Measurements from ENCODE around the gene INPP4A. TPM values are rescaled to one million over a fixed set of nuclear protein-coding genes. Genes with fewer than 3 reads are reported as not detected.

Gene INPP4A
- total and polyA plus RNA-seq, 9 of the 15 experiments (the other 6 are each of a cell fraction or from before 2014, with no cell fraction given), result 1.8 to 15.7 (median 8.3) TPM

DNA sequence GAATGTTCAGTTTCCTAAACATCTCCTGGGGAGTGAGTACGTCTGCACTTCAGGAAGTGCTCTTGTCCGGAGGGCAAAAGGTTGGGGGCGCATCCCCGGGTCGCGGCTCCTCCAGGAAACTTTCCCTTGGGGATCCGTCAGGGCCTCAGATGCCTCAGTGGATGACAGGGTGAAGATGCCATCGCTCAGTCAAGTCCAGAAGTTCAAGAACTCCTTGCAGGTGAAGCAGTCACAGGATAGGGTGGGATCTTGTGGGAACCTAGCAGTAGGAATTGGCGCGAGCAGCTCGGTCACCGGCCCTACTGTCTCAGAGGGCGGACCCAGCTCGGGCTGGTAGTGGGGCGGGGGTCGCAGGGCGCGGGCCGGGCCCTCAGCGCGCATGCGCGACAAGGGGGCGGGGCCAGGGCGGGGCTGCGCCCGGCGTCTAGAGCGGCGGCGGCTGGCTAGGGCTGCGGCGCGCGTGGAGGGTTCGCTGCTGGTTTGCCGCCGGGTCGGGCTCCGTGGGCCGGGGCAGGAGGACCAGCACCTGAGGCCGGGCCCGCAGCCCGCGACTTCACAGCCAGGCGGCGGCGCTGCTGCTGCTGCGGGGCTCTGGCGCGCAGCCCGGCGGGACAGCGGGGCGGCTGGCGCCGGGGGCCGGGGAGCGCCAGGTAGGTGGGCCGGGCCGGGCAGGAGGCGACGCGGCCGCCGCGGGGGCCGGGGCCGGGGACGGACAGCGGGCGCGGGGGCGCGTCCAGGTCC is at the start of gene INPP4A (continued):
- TF ChIP-seq, protein P1, sequence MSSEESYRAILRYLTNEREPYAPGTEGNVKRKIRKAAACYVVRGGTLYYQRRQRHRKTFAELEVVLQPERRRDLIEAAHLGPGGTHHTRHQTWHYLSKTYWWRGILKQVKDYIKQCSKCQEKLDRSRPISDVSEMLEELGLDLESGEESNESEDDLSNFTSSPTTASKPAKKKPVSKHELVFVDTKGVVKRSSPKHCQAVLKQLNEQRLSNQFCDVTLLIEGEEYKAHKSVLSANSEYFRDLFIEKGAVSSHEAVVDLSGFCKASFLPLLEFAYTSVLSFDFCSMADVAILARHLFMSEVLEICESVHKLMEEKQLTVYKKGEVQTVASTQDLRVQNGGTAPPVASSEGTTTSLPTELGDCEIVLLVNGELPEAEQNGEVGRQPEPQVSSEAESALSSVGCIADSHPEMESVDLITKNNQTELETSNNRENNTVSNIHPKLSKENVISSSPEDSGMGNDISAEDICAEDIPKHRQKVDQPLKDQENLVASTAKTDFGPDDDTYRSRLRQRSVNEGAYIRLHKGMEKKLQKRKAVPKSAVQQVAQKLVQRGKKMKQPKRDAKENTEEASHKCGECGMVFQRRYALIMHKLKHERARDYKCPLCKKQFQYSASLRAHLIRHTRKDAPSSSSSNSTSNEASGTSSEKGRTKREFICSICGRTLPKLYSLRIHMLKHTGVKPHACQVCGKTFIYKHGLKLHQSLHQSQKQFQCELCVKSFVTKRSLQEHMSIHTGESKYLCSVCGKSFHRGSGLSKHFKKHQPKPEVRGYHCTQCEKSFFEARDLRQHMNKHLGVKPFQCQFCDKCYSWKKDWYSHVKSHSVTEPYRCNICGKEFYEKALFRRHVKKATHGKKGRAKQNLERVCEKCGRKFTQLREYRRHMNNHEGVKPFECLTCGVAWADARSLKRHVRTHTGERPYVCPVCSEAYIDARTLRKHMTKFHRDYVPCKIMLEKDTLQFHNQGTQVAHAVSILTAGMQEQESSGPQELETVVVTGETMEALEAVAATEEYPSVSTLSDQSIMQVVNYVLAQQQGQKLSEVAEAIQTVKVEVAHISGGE (CRISPR knock-in tag; IDR thresholded peaks at IDR 0.05), result peak in 1 of 3 experiments; percentile 74; a peak in 3 of 6 replicates
- peak; percentile 38; the same call in 1 of the 2 replicates for TF ChIP-seq ETS1 (conservative IDR thresholded peaks at IDR 0.05; ENCODE audit: control insufficient read depth, low read depth, low read length)
- TF ChIP-seq MTF1 (CRISPR knock-in tag; IDR thresholded peaks at IDR 0.05; ENCODE audit: borderline replicate concordance), result 0 out of 2 replicates have a peak, but pooled peaks have one; percentile 22
- TF ChIP-seq, protein P2, sequence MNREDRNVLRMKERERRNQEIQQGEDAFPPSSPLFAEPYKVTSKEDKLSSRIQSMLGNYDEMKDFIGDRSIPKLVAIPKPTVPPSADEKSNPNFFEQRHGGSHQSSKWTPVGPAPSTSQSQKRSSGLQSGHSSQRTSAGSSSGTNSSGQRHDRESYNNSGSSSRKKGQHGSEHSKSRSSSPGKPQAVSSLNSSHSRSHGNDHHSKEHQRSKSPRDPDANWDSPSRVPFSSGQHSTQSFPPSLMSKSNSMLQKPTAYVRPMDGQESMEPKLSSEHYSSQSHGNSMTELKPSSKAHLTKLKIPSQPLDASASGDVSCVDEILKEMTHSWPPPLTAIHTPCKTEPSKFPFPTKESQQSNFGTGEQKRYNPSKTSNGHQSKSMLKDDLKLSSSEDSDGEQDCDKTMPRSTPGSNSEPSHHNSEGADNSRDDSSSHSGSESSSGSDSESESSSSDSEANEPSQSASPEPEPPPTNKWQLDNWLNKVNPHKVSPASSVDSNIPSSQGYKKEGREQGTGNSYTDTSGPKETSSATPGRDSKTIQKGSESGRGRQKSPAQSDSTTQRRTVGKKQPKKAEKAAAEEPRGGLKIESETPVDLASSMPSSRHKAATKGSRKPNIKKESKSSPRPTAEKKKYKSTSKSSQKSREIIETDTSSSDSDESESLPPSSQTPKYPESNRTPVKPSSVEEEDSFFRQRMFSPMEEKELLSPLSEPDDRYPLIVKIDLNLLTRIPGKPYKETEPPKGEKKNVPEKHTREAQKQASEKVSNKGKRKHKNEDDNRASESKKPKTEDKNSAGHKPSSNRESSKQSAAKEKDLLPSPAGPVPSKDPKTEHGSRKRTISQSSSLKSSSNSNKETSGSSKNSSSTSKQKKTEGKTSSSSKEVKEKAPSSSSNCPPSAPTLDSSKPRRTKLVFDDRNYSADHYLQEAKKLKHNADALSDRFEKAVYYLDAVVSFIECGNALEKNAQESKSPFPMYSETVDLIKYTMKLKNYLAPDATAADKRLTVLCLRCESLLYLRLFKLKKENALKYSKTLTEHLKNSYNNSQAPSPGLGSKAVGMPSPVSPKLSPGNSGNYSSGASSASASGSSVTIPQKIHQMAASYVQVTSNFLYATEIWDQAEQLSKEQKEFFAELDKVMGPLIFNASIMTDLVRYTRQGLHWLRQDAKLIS (CRISPR knock-in tag; IDR thresholded peaks at IDR 0.05), result no peak
- TF ChIP-seq POU5F1 (IDR thresholded peaks at IDR 0.05; ENCODE audit: borderline replicate concordance, low read depth, low read length, partially characterized antibody), result no peak
- no peak for TF ChIP-seq SP2 (IDR thresholded peaks at IDR 0.05; ENCODE audit: extremely low read depth, low read depth, low read length, poor library complexity, severe bottlenecking)
- TF ChIP-seq NR2C1 (IDR thresholded peaks at IDR 0.05), result no peak
- TF ChIP-seq NR2C1 (tag; IDR thresholded peaks at IDR 0.05), result no peak
- no peak for TF ChIP-seq EP300 (IDR thresholded peaks at IDR 0.05; ENCODE audit: low read length)
- TF ChIP-seq SNRNP70 (optimal IDR thresholded peaks at IDR 0.05; ENCODE audit: low read depth, low read length), result no peak
- no peak for TF ChIP-seq SPI1 (IDR thresholded peaks at IDR 0.05; ENCODE audit: borderline replicate concordance, low read depth, low read length)
- TF ChIP-seq ZFX (CRISPR knock-in tag; IDR thresholded peaks at IDR 0.05), result peak; percentile 25; the same call in 1 of the 2 replicates
- TF ChIP-seq PRPF4 (IDR thresholded peaks at IDR 0.05; ENCODE audit: insufficient read depth, low read depth, low read length, poor library complexity, severe bottlenecking), result no peak
- TF ChIP-seq NRF1 (conservative IDR thresholded peaks at IDR 0.05 in 1 of 2, IDR thresholded peaks at IDR 0.05 in 1 of 2), result peak; percentile 92 to 93
- TF ChIP-seq DMBX1 (CRISPR knock-in tag; IDR thresholded peaks at IDR 0.05; ENCODE audit: borderline replicate concordance), result no peak
- no peak for TF ChIP-seq MAFK (IDR thresholded peaks at IDR 0.05; ENCODE audit: low read length)
- TF ChIP-seq SAP30 (IDR thresholded peaks at IDR 0.05; ENCODE audit: borderline replicate concordance, insufficient read depth, low read depth, low read length, poor library complexity, severe bottlenecking), result peak; percentile 36
